ENCODE measurements around the gene CXorf38.

DNA sequence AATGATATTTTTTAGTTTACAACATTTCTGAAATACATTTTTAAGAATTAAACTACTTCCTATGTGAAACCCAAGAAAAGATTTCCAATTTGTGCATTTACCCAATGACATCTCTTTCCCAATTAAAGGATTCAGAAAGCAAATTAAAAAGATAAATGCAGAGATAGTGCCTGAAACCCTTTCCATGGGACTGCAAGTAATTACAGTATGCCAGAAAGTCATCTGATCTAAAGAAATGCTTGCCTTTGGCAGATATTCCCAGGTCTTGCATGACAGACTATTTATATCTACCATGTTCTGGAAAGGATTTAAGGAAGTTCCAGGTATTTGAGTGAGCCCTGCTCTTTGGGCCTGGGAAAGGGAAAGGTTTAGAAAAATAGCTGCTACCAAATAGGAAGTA, 41.6 kb upstream of the CXorf38 start:
- TF ChIP-seq, protein P1, sequence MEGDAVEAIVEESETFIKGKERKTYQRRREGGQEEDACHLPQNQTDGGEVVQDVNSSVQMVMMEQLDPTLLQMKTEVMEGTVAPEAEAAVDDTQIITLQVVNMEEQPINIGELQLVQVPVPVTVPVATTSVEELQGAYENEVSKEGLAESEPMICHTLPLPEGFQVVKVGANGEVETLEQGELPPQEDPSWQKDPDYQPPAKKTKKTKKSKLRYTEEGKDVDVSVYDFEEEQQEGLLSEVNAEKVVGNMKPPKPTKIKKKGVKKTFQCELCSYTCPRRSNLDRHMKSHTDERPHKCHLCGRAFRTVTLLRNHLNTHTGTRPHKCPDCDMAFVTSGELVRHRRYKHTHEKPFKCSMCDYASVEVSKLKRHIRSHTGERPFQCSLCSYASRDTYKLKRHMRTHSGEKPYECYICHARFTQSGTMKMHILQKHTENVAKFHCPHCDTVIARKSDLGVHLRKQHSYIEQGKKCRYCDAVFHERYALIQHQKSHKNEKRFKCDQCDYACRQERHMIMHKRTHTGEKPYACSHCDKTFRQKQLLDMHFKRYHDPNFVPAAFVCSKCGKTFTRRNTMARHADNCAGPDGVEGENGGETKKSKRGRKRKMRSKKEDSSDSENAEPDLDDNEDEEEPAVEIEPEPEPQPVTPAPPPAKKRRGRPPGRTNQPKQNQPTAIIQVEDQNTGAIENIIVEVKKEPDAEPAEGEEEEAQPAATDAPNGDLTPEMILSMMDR (conservative IDR thresholded peaks at IDR 0.05): no peak
- TF ChIP-seq ZFX (IDR thresholded peaks at IDR 0.05): no peak

All from C4-2B (cell line).